K562 (cell line): ENCODE measurements around the gene EDEM1. TPM values are rescaled to one million over a fixed set of nuclear protein-coding genes. Genes with fewer than 3 reads are reported as not detected.

Experiments used
- ATAC-seq: fragments of 200-7000 bp; cut with Tn5 transposase; 3 replicates; pipeline ENCODE4 v1.9.1; 2020; ENCODE audit warnings: moderate library complexity
- BruUV-seq: library from RNA; stranded (reverse); fragments of 400-500 nt; replicated peaks from 2 replicates; lab custom pipeline; 2021; lab: Mats Ljungman, UMichigan
- CTCF ChIA-PET: fragments of 300-600 bp; formaldehyde crosslinking; extraction: SDS; loops from one replicate; lab custom pipeline; 2021; ENCODE audit warnings: low intra/inter-chr PET ratio; lab: Yijun Ruan, JAX
- POLR2A ChIA-PET: fragments of 300-600, 350-650 bp; sonication (Branson Sonifier 250); formaldehyde crosslinking; extraction: SDS; loops from one replicate; lab custom pipeline; 2021; ENCODE audit warnings: antibody characterized with exemption, inconsistent platforms; lab: Yijun Ruan, JAX
- DNase-seq, 4 experiments: peaks; one replicate each; pipeline versions ENCODE4 v3.0.0 to v3.0.0-alpha.2; 2011 to 2018; ENCODE audit warnings: low spot score in 3 of 4, mixed read lengths in 3 of 4; ENCODE audit errors: extremely low read depth in 1 of 4
- FAIRE-seq: peaks from 2 replicates; lab custom pipeline; 2011; peaks lifted over from hg19 to GRCh38; lab: Jason Lieb, UNC
- H2AFZ ChIP-seq: 2 replicates; pipeline ENCODE4 v1.6.0; 2011; ENCODE audit warnings: low read depth, low read length, control low read depth, inconsistent platforms
- H3K27ac ChIP-seq: fragments of 200-600 bp; 3 replicates; pipeline ENCODE4 v1.8.0; 2011; ENCODE audit warnings: low read depth, mild to moderate bottlenecking, control low read depth, inconsistent platforms, low read length, moderate library complexity, mixed read lengths; ENCODE audit errors: extremely low read depth
- H3K27me3 ChIP-seq, 2 experiments: fragments of 300-600 bp in 1 of 2; 2 replicates in 1 of 2; 3 replicates in 1 of 2; pipeline versions ENCODE4 v1.6.0 to v1.8.0; 2011; ENCODE audit warnings: inconsistent platforms in 2 of 2, low read length in 2 of 2, mild to moderate bottlenecking in 1 of 2, mixed read lengths in 1 of 2, moderate library complexity in 1 of 2; ENCODE audit not compliant: control insufficient read depth in 2 of 2, insufficient read depth in 2 of 2
- H3K36me3 ChIP-seq: fragments of 300-600 bp; 3 replicates; pipeline ENCODE4 v1.8.0; 2011; ENCODE audit warnings: mild to moderate bottlenecking, low read length, inconsistent platforms; ENCODE audit not compliant: control insufficient read depth, insufficient read depth
- H3K4me1 ChIP-seq, 2 experiments: fragments of 200-600 bp in 1 of 2; replicated peaks in 1 of 2; 2 replicates in 1 of 2; 3 replicates in 1 of 2; pipeline versions ENCODE4 v1.5.1 to v1.8.0; 2011; ENCODE audit warnings: inconsistent platforms in 2 of 2, low read length in 2 of 2, mild to moderate bottlenecking in 1 of 2, mixed read lengths in 1 of 2, moderate library complexity in 1 of 2; ENCODE audit not compliant: control insufficient read depth in 2 of 2, insufficient read depth in 2 of 2
- H3K4me2 ChIP-seq: 2 replicates; pipeline ENCODE4 v1.6.1; 2011; ENCODE audit warnings: low read length, control low read depth, inconsistent platforms, mixed read lengths; ENCODE audit not compliant: insufficient read depth
- H3K4me3 ChIP-seq: fragments of 200-600 bp; sonication (generic), shearing (Covaris generic); 2 replicates; pipeline ENCODE4 v1.5.1; 2016; ENCODE audit warnings: control low read depth, inconsistent platforms
- H3K79me2 ChIP-seq: fragments of 200-600 bp; 3 replicates; pipeline ENCODE4 v1.8.0; 2011; ENCODE audit warnings: low read length, inconsistent platforms; ENCODE audit not compliant: control insufficient read depth, insufficient read depth
- H3K9ac ChIP-seq, 2 experiments: 2 replicates each; pipeline versions ENCODE4 v1.6.0 to v1.6.1; 2011; ENCODE audit warnings: low read depth in 2 of 2, low read length in 2 of 2, control low read depth in 1 of 2, inconsistent platforms in 1 of 2, mild to moderate bottlenecking in 1 of 2, mixed read lengths in 1 of 2; ENCODE audit not compliant: insufficient read depth in 1 of 2
- H3K9me1 ChIP-seq: one replicate; pipeline ENCODE4 v1.6.0; 2011; ENCODE audit warnings: inconsistent platforms, mild to moderate bottlenecking, low read length, moderate library complexity; ENCODE audit not compliant: control insufficient read depth, insufficient read depth
- H3K9me3 ChIP-seq: replicated peaks from 2 replicates; pipeline ENCODE4 v1.5.1; 2011; ENCODE audit warnings: low read depth, low read length, inconsistent platforms; ENCODE audit not compliant: control insufficient read depth, insufficient read depth
- H4K20me1 ChIP-seq: replicated peaks from 2 replicates; pipeline ENCODE4 v1.6.1; 2011; ENCODE audit warnings: low read length, inconsistent platforms, mixed read lengths; ENCODE audit not compliant: control insufficient read depth, insufficient read depth
- DEAF1 ChIP-seq: fragments of 450-650 bp; formaldehyde crosslinking; IDR thresholded peaks from 2 replicates; pipeline ENCODE4 v1.4.0; 2020; ENCODE audit warnings: mild to moderate bottlenecking, moderate library complexity
- NFATC3 ChIP-seq: fragments of 450-650 bp; IDR thresholded peaks from 2 replicates; pipeline ENCODE4 v1.6.1; 2017; ENCODE audit warnings: mild to moderate bottlenecking
- POU5F1 ChIP-seq: fragments of 150-350 bp; IDR thresholded peaks from 2 replicates; pipeline ENCODE4 v1.6.1; 2014; ENCODE audit warnings: borderline replicate concordance, low read length, low read depth, mild to moderate bottlenecking; ENCODE audit not compliant: partially characterized antibody
- SMARCA4 ChIP-seq: fragments of 450-650 bp; IDR thresholded peaks from 2 replicates; pipeline ENCODE4 v1.6.1; 2016
- SMARCC2 ChIP-seq: fragments of 450-650 bp; IDR thresholded peaks from 2 replicates; pipeline ENCODE4 v1.6.1; 2017; ENCODE audit warnings: antibody characterized with exemption, moderate library complexity, mild to moderate bottlenecking, low read depth
- SRF ChIP-seq, 2 experiments: fragments of 250-450, 450-650 bp in 1 of 2; sonication (Bioruptor Pico) in 1 of 2; sonication (generic) in 1 of 2; formaldehyde crosslinking; IDR thresholded peaks; 2 replicates each; pipeline versions ENCODE4 v1.5.0 to v1.5.1; 2020 to 2022; ENCODE audit warnings: mild to moderate bottlenecking in 1 of 2, missing genetic modification reagents in 1 of 2
- ZBTB33 ChIP-seq: sonication (generic); formaldehyde crosslinking; IDR thresholded peaks from 2 replicates; pipeline ENCODE4 v1.8.1; 2023; ENCODE audit warnings: mild to moderate bottlenecking, missing genetic modification reagents
- WGBS: fragments of 100-300 bp; shearing (Covaris generic); methylation state at CpG from one replicate; pipeline ENCODE4 v1.1.6; 2016; ENCODE audit warnings: low coverage, mixed read lengths; ENCODE audit not compliant: insufficient coverage; ENCODE audit errors: missing lambda C conversion rate; 5-methylcytosine and 5-hydroxymethylcytosine counted together
- in situ Hi-C: fragments of 300-500 bp; cut with MboI; formaldehyde crosslinking; loops from 4 replicates; pipeline ENCODE4 v1.15.0; 2018; ENCODE audit warnings: inconsistent platforms, mixed read lengths
- intact Hi-C: fragments of 100-400 bp; cut with micrococcal nuclease; formaldehyde crosslinking; loops from 2 replicates; pipeline ENCODE4 v1.14.2; 2022
- polyA plus RNA-seq, 8 experiments: library from polyadenylated mRNA; depleted of rRNA in 4 of 8; stranded (reverse) in 5 of 8; unstranded in 3 of 8; fragments of >200 nt; fragmentation: Nextera tagmentation in 2 of 8; fragmentation: Illumina TruSeq in 1 of 8; extraction: Ambion mirVana in 2 of 8; extraction: Trizol in 1 of 8; gene quantifications; 2 replicates each; pipeline versions ENCODE4 v1.2.1 to v1.2.3, GENCODE V29; 2011 to 2014; ENCODE audit warnings: inconsistent platforms in 1 of 8, missing spikeins in 1 of 8
- total RNA-seq, 7 experiments: library from RNA; depleted of rRNA in 6 of 7; stranded (reverse); fragments of >200 nt in 6 of 7; fragmentation: Illumina TruSeq in 2 of 7; extraction: Trizol in 2 of 7; gene quantifications; 2 replicates each; pipeline versions ENCODE4 v1.2.1 to v1.2.3, GENCODE V29; 2011 to 2021; ENCODE audit warnings: low replicate concordance in 1 of 7

Gene EDEM1
- total and polyA plus RNA-seq, 9 of the 15 experiments (the other 6 are each of a cell fraction or from before 2014, with no cell fraction given) = 6.2 to 36.7 (median 14.3) TPM

GRCh38 chr3:5138214-5138981 is 49.1 kb upstream of the EDEM1 start:
- no peak overlapping the region for H3K27ac ChIP-seq
- H3K27me3 ChIP-seq = no peaks in the 10 kb centered on the region
- H3K36me3 ChIP-seq = peaks cover 7% of the 10 kb centered on the region; the same call in 2 of the 3 replicates
- FAIRE-seq (no peak), DNase-seq (no peak), ATAC-seq (peak; percentile 28)
- H3K9me3 ChIP-seq = no peaks in the 10 kb centered on the region
- H3K4me1 ChIP-seq = peaks cover 0 to 17% of the 10 kb centered on the region in 2 experiments; a peak in 3 of 5 replicates
- 73% methylated on average over 5 of the region's 5 CpGs for WGBS
- peaks cover 26% of the 10 kb centered on the region for H4K20me1 ChIP-seq
- TF ChIP-seq NFATC3 = no peak
- 0 out of 4 replicates have a peak, but pooled peaks of 1 of the 2 experiments have one; percentile 6 for TF ChIP-seq SRF (CRISPR knock-in tag; IDR thresholded peaks at IDR 0.05)
- no peak for TF ChIP-seq SMARCA4
- no peak for TF ChIP-seq SMARCC2
- no peak for TF ChIP-seq POU5F1
- TF ChIP-seq ZBTB33 (CRISPR knock-in tag) = no peak
- TF ChIP-seq DEAF1 (CRISPR knock-in tag) = no peak
- intact Hi-C loops = loop anchor here (10.0 kb wide), 1 partner anchor 286 kb away; no protein-coding TSS in a partner anchor
- H2AFZ ChIP-seq = no peak overlapping the region
- no peak overlapping the region for H3K4me3 ChIP-seq
- H3K79me2 ChIP-seq = peaks cover 95% of the 10 kb centered on the region
- in situ Hi-C loops = no loop called here
- H3K9me1 ChIP-seq = no peaks in the 10 kb centered on the region
- CTCF ChIA-PET = interaction anchor here (0.6 kb wide), 1 partner anchor 434 kb away, joined by 7 read pairs; no protein-coding TSS in a partner anchor
- POLR2A ChIA-PET = interaction anchor here (1.0 to 1.1 kb wide), 2 partner anchors 9 to 14 kb away, joined by 3 read pairs; no protein-coding TSS in a partner anchor
- H3K4me2 ChIP-seq = no peak overlapping the region
- BruUV-seq = no TSS peak
- H3K9ac ChIP-seq = no peak overlapping the region
